ENCODE results near the gene CA10. TPM values are rescaled to one million over a fixed set of nuclear protein-coding genes. Genes with fewer than 3 reads are reported as not detected.

The CA10 gene
- total and polyA plus RNA-seq, 2 of the 4 experiments (the other 2 are of a cell fraction) = not detected

- Histone ChIP-seq H3K56ac (ENCODE audit: extremely low read depth, insufficient read depth, low read length) (no peak overlapping the region), H3K27ac (ENCODE audit: insufficient read depth, low read length) (no peak overlapping the region), H3K23ac (ENCODE audit: low read depth, low read length) (no peak overlapping the region), H2AK5ac (ENCODE audit: low read depth, low read length) (no peak overlapping the region), H4K20me1 (ENCODE audit: insufficient read depth, low read length) (no peaks in the 10 kb centered on the region), H4K8ac (ENCODE audit: low read depth in 2 of 2, low read length in 2 of 2) (no peak overlapping the region), H2BK15ac (ENCODE audit: low read depth, low read length) (no peak overlapping the region), H2AK9ac (replicated peaks; ENCODE audit: low read depth, low read length, poor library complexity) (no peak overlapping the region), H2AFZ (replicated peaks; ENCODE audit: low read length, poor library complexity) (no peak overlapping the region), H2BK5ac (ENCODE audit: low read depth, low read length, poor library complexity, severe bottlenecking) (no peak overlapping the region), H3K18ac (ENCODE audit: low read depth, low read length) (no peak overlapping the region), H4K5ac (ENCODE audit: low read depth, low read length) (no peak overlapping the region), H3K79me1 (ENCODE audit: low read depth in 1 of 2, low read length in 2 of 2) (no peaks in the 10 kb centered on the region), H3K9ac (ENCODE audit: low read depth, low read length) (no peak overlapping the region), H3K14ac (replicated peaks; ENCODE audit: low read depth, low read length) (no peak overlapping the region), H3K4me3 (ENCODE audit: insufficient read depth, low read depth, low read length) (no peak overlapping the region), H3K36me3 (ENCODE audit: control insufficient read depth, insufficient read depth, low read length) (no peaks in the 10 kb centered on the region), H3K9me1 (ENCODE audit: insufficient read depth, low read length) (no peaks in the 10 kb centered on the region), H3K9me3 (ENCODE audit: control insufficient read depth, insufficient read depth, low read length) (peaks cover 10% of the 10 kb centered on the region), H2BK20ac (ENCODE audit: low read depth, low read length) (no peak overlapping the region), H4K91ac (ENCODE audit: insufficient read depth, low read depth, low read length) (no peak overlapping the region), H3K27me3 (ENCODE audit: control insufficient read depth, insufficient read depth, low read length) (no peaks in the 10 kb centered on the region), H3K4me1 (ENCODE audit: control insufficient read depth, insufficient read depth, low read length) (no peaks in the 10 kb centered on the region), H3K4me2 (ENCODE audit: low read depth, low read length) (no peak overlapping the region), H3K4ac (ENCODE audit: low read depth, low read length) (no peak overlapping the region), H2BK120ac (ENCODE audit: low read depth, low read length) (no peak overlapping the region)
- DNase-seq (no peak), ATAC-seq (ENCODE audit: low read depth) (no peak)
- intact Hi-C loops (cut with micrococcal nuclease) = no loop called here
- in situ Hi-C loops (cut with MboI; ENCODE audit: low sequenced_read_pairs) = no loop called here
- no TSS peak for BruUV-seq (replicated peaks)
- WGBS, 2 experiments (ENCODE audit: extremely low coverage in 2 of 2, insufficient read length in 1 of 2) = no CpG with 5 or more reads among the region's 3 CpGs
- POLR2A ChIA-PET (ENCODE audit: unreplicated experiment) = no interaction called here
- TF ChIP-seq SMC3 (IDR thresholded peaks at IDR 0.05; ENCODE audit: low read depth, low read length) = no peak
- TF ChIP-seq CEBPB (IDR thresholded peaks at IDR 0.05; ENCODE audit: low read depth, low read length) = no peak
- no peak for TF ChIP-seq CHD1 (IDR thresholded peaks at IDR 0.05; ENCODE audit: low read depth, low read length)
- TF ChIP-seq RCOR1 (IDR thresholded peaks at IDR 0.05; ENCODE audit: insufficient replicate concordance, low read length) = no peak
- TF ChIP-seq, protein P1, sequence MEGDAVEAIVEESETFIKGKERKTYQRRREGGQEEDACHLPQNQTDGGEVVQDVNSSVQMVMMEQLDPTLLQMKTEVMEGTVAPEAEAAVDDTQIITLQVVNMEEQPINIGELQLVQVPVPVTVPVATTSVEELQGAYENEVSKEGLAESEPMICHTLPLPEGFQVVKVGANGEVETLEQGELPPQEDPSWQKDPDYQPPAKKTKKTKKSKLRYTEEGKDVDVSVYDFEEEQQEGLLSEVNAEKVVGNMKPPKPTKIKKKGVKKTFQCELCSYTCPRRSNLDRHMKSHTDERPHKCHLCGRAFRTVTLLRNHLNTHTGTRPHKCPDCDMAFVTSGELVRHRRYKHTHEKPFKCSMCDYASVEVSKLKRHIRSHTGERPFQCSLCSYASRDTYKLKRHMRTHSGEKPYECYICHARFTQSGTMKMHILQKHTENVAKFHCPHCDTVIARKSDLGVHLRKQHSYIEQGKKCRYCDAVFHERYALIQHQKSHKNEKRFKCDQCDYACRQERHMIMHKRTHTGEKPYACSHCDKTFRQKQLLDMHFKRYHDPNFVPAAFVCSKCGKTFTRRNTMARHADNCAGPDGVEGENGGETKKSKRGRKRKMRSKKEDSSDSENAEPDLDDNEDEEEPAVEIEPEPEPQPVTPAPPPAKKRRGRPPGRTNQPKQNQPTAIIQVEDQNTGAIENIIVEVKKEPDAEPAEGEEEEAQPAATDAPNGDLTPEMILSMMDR (conservative IDR thresholded peaks at IDR 0.05; ENCODE audit: low read depth, low read length) = no peak
- no peak for TF ChIP-seq NFE2L2 (IDR thresholded peaks at IDR 0.05; ENCODE audit: low read depth, low read length)
- TF ChIP-seq RFX5 (IDR thresholded peaks at IDR 0.05; ENCODE audit: low read depth, low read length) = no peak
- TF ChIP-seq MAFK (IDR thresholded peaks at IDR 0.05; ENCODE audit: low read depth, low read length) = no peak
- no peak for TF ChIP-seq BHLHE40 (IDR thresholded peaks at IDR 0.05; ENCODE audit: low read depth, low read length)
- no peak for TF ChIP-seq POLR2A (IDR thresholded peaks at IDR 0.05; ENCODE audit: low read depth, low read length)
- no peak for TF ChIP-seq MXI1 (IDR thresholded peaks at IDR 0.05; ENCODE audit: borderline replicate concordance, low read depth, low read length)
- TF ChIP-seq USF2 (IDR thresholded peaks at IDR 0.05; ENCODE audit: low read depth, low read length) = no peak
- TF ChIP-seq RAD21 (IDR thresholded peaks at IDR 0.05; ENCODE audit: low read length) = no peak
- CTCF ChIA-PET = no interaction called here
- dilution Hi-C loops (cut with HindIII; ENCODE audit: low sequenced_read_pairs, unreplicated experiment) = no loop called here
Measured at GRCh38 chr17:51855806-51856205, 302.7 kb downstream of the CA10 start.
